Mucosa of rectum (tissue), 2 donors: ENCODE data around the gene BBS4.
"Not testable (repeated sequence)": the region's sequence is repeated elsewhere in the genome, so short reads cannot be mapped to it uniquely, and the experiment has no call there.

Source experiments
- H3K27ac ChIP-seq, 2 donors: one replicate each; pipeline ENCODE4 v1.7.0; 2013; ENCODE audit warnings: inconsistent platforms in 2 of 2, low read depth in 2 of 2, low read length in 2 of 2
- H3K27me3 ChIP-seq, 2 donors: one replicate each; pipeline ENCODE4 v1.7.0; 2013; ENCODE audit warnings: low read length in 2 of 2; ENCODE audit not compliant: control insufficient read depth in 2 of 2, insufficient read depth in 2 of 2
- H3K36me3 ChIP-seq, 2 donors: one replicate each; pipeline ENCODE4 v1.7.0; 2013; ENCODE audit warnings: low read length in 2 of 2; ENCODE audit not compliant: control insufficient read depth in 2 of 2, insufficient read depth in 2 of 2
- H3K4me1 ChIP-seq, 2 donors: one replicate each; pipeline ENCODE4 v1.7.0; 2013; ENCODE audit warnings: low read length in 2 of 2, mild to moderate bottlenecking in 1 of 2; ENCODE audit not compliant: control insufficient read depth in 2 of 2, insufficient read depth in 2 of 2
- H3K4me3 ChIP-seq, 2 donors: one replicate each; pipeline ENCODE4 v1.7.0; 2013; ENCODE audit warnings: low read length in 2 of 2
- H3K9ac ChIP-seq, 2 donors: one replicate each; pipeline ENCODE4 v1.7.0; 2013; ENCODE audit warnings: low read length in 2 of 2, low read depth in 1 of 2, mild to moderate bottlenecking in 1 of 2
- H3K9me3 ChIP-seq, 2 donors: one replicate each; pipeline ENCODE4 v1.7.0; 2013; ENCODE audit warnings: low read length in 2 of 2; ENCODE audit not compliant: control insufficient read depth in 2 of 2
- donor health status: healthy.
- donor health status: Normal muscosa, but diverticular disease.

Gene BBS4, protein sequence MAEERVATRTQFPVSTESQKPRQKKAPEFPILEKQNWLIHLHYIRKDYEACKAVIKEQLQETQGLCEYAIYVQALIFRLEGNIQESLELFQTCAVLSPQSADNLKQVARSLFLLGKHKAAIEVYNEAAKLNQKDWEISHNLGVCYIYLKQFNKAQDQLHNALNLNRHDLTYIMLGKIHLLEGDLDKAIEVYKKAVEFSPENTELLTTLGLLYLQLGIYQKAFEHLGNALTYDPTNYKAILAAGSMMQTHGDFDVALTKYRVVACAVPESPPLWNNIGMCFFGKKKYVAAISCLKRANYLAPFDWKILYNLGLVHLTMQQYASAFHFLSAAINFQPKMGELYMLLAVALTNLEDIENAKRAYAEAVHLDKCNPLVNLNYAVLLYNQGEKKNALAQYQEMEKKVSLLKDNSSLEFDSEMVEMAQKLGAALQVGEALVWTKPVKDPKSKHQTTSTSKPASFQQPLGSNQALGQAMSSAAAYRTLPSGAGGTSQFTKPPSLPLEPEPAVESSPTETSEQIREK

DNA sequence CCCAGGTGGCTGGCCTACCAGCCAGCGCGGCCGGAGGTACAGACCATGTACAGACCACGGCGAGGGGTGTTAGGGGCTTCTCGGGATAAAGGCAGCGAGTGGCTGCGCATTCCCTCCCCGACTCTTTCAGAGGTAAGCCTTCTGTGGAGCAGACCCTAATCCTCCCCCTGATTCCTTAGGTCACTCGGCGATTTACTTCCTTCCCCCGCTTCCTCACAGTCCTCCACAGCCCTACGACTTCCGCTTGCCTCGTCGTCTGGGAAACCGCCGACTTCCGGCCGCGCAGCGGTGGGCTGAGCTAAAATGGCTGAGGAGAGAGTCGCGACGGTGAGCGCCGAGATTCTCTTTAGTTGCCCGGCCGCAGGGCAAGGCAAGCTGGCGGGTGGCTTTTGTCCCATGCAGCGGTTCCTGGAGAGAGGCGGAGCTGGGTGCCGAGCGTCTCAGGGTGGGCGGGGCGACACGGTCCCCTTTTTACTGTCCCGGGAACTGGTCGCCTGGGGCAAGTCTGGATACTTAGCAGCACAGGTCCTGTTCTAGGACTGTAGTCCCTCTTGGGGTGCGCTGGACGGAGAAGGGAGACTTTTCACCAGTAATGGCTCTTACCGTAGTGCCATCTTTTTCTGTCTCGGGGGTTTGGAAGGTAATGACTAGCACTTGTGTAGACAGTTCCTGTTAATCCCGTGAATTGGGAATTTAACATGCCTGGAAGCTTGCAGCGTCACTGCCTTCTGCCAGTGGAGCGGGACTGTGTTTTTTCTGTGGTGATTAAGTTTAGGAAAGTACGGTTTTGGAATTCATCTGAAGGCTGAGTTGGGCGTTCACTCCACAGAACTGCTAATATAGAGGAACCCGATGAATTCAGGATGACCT, at the start of gene BBS4, which contains the start of gene HIGD2B:
Gene BBS4, plus strand, starts transcription at position 283 of the 870 bp plus-strand sequence. Its CDS starts 21 bp downstream, at position 304.
Gene HIGD2B, minus strand, starts transcription at position 258 of the 870 bp plus-strand sequence. CDS start 9,808 bp downstream, outside the sequence.
- no peaks in the 10 kb centered on the region for H3K9me3 ChIP-seq
- H3K4me1 ChIP-seq: peaks cover 8% of the 10 kb centered on the region in 2 donors
- peak within 1 kb of the TSS; percentile 91 to 96 for H3K27ac ChIP-seq
- H3K4me3 ChIP-seq: peak within 1 kb of the TSS; percentile 99 to 100
- no peaks in the 10 kb centered on the region for H3K27me3 ChIP-seq
- peak within 1 kb of the TSS; percentile 86 to 96 for H3K9ac ChIP-seq
- no peaks in the 10 kb centered on the region for H3K36me3 ChIP-seq

DNA sequence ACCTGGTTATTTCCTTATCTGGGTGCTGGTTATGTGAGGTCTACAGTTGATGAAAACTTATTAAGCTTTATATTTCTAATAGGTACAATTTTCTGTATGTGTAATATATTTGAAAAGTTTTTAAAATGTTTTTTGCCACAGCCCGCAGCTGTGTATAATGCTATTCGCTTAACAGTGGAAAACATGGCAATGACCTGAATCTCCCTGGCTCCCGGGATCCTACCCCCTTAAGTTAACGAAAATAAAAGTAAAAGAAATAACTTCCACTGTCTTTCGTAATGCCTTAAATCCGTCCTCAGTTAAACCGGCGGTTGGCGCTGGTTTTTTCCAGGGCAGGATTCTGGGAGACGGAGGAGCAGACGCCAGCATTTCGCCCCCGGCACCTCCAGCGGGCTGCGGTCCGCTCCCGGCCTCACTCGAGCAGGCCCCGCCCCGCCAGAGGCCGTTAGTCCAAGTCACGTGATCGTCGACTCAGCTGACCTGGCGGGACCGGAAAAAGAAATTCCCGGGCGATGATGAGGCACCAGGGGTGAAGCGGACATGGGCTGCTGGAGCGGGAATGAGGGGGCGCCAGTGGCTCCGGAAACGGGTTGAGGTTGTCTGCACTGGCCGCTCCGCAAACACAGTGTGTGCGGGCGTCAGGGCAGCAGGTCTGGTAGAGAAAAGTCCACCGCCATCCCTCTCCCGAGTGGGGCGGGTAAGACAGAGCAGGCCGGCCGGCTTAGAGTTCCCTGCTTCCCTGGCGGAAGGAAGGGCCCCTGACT, 49.3 kb upstream of the BBS4 start:
- H3K9me3 ChIP-seq, H3K36me3 ChIP-seq, H3K4me1 ChIP-seq, H3K27me3 ChIP-seq, H3K9ac ChIP-seq, H3K27ac ChIP-seq: not testable (repeated sequence)
- H3K4me3 ChIP-seq: peak overlapping the region in 1 of 2 donors; percentile 37

DNA sequence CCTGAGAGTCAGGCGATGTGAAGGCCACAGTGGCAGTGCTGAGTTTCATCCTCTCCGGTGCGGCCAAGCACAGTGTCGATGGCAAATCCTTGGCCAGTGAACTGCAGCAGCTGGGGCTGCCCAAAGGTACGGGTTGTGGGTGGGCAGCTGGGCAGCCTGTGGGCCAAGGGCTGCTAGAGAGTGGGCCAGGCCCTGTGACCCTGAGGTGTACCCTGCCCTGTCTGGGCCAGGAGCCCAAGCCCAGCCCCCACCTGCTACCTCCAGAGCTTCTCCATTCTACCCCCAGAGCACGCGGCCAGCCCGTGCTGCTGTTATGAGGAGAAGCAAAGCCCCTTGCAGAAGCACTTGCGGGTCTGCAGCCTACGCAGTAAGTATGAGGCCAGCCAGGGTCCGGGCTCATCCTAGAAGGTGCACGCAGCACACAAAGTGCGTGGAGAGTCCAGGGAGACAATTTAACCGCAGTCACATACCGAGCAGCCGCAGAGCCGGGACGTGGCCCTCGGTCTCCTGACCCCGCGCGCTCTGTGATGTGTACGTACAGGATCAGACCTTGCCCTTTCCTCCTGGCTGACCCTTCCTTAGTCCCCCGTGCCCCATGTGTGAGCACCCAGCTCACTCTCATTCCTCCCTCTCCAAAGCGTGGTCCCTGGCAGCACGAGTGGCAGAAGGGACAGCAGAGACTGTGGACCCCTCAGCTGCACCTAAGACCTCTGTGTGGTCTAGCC, 46.1 kb upstream of the BBS4 start:
- not testable (repeated sequence) for H3K36me3 ChIP-seq, H3K4me3 ChIP-seq, H3K9me3 ChIP-seq, H3K4me1 ChIP-seq, H3K27me3 ChIP-seq, H3K27ac ChIP-seq, H3K9ac ChIP-seq

DNA sequence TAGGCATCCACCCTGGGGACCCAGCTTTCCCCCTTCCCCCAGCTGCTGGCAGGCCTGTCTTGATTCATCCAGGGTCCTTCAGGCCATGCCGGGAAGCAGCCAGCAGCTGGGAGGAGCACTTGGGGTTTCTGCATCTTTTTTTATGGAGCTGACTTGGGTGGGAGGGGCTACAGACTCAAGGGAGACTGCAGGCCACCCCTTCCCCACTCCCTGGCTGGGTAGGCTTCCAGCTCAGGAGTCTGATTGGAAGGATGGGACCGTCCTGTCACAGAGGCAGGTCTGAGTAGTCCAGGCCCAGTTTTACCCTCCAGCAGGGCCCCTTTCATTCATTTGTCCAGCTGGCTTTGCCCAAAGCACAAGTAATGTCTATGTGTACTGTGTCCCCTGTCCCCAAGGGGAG, 43.7 kb upstream of the BBS4 start:
- not testable (repeated sequence) for H3K9me3 ChIP-seq, H3K27me3 ChIP-seq, H3K9ac ChIP-seq, H3K4me1 ChIP-seq, H3K36me3 ChIP-seq, H3K4me3 ChIP-seq, H3K27ac ChIP-seq

DNA sequence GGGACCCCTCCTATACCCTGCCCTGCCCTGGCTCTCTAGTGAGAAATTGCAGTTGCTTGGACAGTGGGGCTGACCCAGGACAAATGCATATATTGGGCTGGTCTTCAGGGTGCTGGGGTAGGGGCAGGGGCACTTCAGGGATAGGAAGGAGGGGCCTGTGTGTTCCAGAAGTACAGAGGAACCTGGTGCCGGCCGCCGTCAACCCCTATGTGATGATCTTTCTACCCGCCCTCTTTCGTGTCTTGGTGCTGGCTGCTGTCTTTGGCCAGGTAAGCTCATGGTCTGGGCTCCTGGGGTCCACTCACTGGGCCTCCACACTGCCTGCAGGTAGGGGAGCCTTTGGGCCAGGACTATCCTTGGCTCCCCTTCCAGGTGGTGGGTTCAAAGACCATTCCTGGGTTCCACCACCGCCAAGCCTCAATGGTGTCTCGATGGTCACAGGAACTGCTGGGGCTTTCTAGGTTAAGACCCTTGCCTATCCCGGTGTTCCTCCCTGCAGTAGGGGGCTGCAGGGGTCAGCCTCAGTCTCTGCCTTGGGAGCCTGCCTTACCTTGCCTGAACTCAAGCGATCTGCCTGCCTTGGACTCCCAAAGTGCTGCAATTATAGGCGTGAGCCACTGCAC, 37.3 kb upstream of the BBS4 start:
- H3K9me3 ChIP-seq, H3K27me3 ChIP-seq, H3K4me1 ChIP-seq, H3K9ac ChIP-seq, H3K27ac ChIP-seq, H3K4me3 ChIP-seq, H3K36me3 ChIP-seq: not testable (repeated sequence)

DNA sequence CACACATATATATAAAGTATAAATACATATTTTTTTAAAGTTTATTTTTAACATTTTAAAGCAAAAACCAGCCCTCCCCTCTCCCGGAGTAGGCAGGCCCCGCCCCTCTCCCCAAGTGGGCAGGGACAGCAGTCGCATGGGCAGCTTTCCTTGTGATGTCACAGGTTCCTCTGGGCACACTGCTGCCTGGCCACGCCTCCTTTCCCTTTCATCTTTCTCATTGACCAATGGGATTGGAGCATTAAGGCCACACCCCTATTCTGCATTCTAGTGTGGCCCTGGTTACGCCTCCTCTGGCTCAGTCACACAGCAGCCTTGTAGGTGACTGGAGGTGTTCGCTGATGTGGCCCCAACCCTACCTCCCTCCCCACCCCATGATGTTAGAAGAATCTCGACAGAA, 31.6 kb upstream of the BBS4 start, which contains the start of gene GOLGA6B:
Gene GOLGA6B, plus strand, starts transcription at position 301 of the 400 bp plus-strand sequence. Its CDS starts 41 bp downstream, at position 342.
- H3K4me3 ChIP-seq: not testable (repeated sequence)

DNA sequence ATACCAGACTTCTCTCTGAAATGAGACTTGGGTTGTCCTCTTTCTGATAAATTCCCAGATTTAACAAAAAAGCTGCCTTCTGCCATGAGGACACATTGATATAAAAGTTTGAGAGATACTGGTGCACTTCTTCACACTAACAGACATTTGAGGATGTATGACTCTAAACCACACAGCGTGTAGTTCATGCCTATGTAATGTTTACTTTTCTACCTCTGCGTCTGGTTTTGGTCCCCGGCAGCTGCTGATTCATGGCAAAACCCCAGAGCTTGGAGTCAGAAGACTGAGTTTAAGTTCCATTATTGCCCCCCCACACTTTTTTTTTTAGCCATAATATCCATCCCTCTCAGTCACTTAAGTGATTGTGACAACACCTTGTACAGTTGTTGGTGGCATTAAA, 30.0 kb upstream of the BBS4 start:
- not testable (repeated sequence) for H3K4me3 ChIP-seq, H3K4me1 ChIP-seq, H3K27me3 ChIP-seq, H3K36me3 ChIP-seq, H3K9ac ChIP-seq, H3K27ac ChIP-seq, H3K9me3 ChIP-seq

More for the DNA sequence above, 31.6 kb upstream of the BBS4 start, which contains the start of gene GOLGA6B:
- not testable (repeated sequence) for H3K27ac ChIP-seq, H3K4me1 ChIP-seq, H3K27me3 ChIP-seq, H3K36me3 ChIP-seq, H3K9ac ChIP-seq, H3K9me3 ChIP-seq

DNA sequence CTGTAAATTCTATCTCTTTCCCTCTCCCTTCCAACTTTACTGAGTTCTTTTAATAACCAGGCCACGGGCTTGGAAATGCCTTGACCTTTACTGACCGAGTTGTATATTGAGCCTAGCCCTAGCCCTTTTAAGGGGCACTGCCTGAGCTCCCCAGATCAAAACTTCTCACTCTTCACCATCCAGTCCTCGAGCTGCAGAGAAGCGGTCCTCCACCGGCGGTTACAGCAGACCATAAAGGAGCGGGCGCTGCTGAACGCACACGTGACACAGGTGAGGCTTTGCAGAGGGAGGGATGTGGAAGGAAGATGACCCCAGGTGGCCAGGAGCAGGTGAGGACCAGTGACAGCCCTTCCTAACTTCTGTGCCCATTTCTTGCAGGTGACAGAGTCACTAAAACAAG, 24.9 kb upstream of the BBS4 start:
- not testable (repeated sequence) for H3K9ac ChIP-seq, H3K4me1 ChIP-seq, H3K36me3 ChIP-seq, H3K4me3 ChIP-seq, H3K27ac ChIP-seq, H3K27me3 ChIP-seq, H3K9me3 ChIP-seq

DNA sequence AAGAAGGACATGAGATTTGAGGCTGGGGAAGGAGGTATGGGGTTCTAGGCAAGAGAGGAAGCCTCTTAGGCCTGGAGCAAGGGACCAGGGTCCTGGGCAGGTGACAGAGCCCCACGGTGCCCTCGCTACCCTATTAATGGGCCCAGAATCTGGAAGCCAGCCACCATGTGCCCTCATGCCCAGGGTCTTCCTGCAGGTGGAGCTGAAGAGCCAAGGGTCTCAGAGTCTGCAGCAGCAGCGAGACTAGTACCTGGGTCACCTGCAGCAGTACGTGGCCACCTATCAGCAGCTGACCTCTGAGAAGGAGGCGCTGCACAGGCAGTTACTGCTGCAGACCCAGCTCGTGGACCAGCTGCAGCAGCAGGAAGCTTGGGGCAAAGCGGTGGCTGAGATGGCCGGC, 22.1 kb upstream of the BBS4 start:
- H3K9me3 ChIP-seq, H3K36me3 ChIP-seq, H3K27me3 ChIP-seq, H3K4me3 ChIP-seq, H3K27ac ChIP-seq, H3K9ac ChIP-seq, H3K4me1 ChIP-seq: not testable (repeated sequence)
